Measurements from ENCODE around the gene PMF1.

Gene PMF1

GRCh38 chr1:156212833-156213643 is at the start of gene PMF1:
Gene PMF1, plus strand, starts transcription at chr1:156213007. Its CDS starts 9 bp downstream, at chr1:156213016.
- peak within 1 kb of the TSS; percentile 94 for H3K27ac ChIP-seq
- no peak for TF ChIP-seq EZH2 (IDR thresholded peaks at IDR 0.05)
- TF ChIP-seq FOXP2 (optimal IDR thresholded peaks at IDR 0.05; ENCODE audit: control extremely low read depth, extremely low read length, insufficient read depth) = no peak
- peak; percentile 92 for TF ChIP-seq POLR2AphosphoS5 (IDR thresholded peaks at IDR 0.05; ENCODE audit: borderline replicate concordance, low read depth, low read length)
- H3K9ac ChIP-seq (ENCODE audit: insufficient read length) = peak within 1 kb of the TSS; percentile 92
- peak; percentile 85 for DNase-seq (ENCODE audit: low read depth, low spot score)
- H3K4me3 ChIP-seq = peak within 1 kb of the TSS; percentile 81
- no peaks in the 10 kb centered on the region for H3K9me3 ChIP-seq (ENCODE audit: low read depth, low read length)
- H3K36me3 ChIP-seq (ENCODE audit: insufficient read depth, low read length) = peaks cover 8% of the 10 kb centered on the region

GRCh38 chr1:156163712-156164111 is 49.1 kb upstream of the PMF1 start:
- no peaks in the 10 kb centered on the region for H3K36me3 ChIP-seq (ENCODE audit: insufficient read depth, low read length)
- no peak overlapping the region for H3K4me3 ChIP-seq
- no peak overlapping the region for H3K9ac ChIP-seq (ENCODE audit: insufficient read length)
- no peak for DNase-seq (ENCODE audit: low read depth, low spot score)
- TF ChIP-seq EZH2 (IDR thresholded peaks at IDR 0.05) (no peak), POLR2AphosphoS5 (IDR thresholded peaks at IDR 0.05; ENCODE audit: borderline replicate concordance, low read depth, low read length) (no peak), FOXP2 (optimal IDR thresholded peaks at IDR 0.05; ENCODE audit: control extremely low read depth, extremely low read length, insufficient read depth) (no peak)
- no peaks in the 10 kb centered on the region for H3K9me3 ChIP-seq (ENCODE audit: low read depth, low read length)
- H3K27ac ChIP-seq = no peak overlapping the region

DNA sequence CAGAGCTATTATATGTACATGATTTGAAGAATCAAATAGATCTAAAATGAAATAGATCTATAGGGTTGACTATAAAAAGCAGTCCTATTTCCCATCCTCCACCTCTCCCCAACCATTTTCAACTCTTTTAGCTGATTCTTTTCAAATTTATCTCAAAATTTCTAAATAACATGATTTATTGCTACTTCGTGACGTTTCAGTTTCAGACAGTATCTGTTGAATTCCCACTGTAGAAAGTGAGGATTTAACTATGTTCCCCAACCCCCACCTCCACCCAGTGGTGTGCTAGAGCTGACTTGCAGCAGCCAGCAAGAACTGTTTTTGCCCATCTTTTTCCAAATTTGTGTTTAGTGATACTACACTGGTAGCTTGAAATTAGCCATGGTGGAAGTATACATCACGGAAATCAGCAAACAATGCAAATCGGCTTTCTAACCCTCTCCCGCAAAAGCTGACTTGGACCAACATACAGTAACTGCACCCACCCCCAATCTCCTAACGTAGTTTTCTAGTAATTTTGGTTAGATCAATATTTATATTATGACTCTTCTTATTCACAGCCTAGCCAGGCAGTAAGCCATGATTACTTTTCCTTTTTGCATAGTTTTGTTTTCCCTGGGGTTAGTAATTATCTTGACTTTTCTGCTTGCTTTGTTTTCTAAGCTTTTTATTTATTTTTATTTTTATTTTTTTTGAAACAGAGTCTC is 48.5 kb upstream of the PMF1 start:
- Histone ChIP-seq H3K9ac (ENCODE audit: insufficient read length) (no peak overlapping the region), H3K27ac (no peak overlapping the region), H3K9me3 (ENCODE audit: low read depth, low read length) (no peaks in the 10 kb centered on the region), H3K4me3 (no peak overlapping the region), H3K36me3 (ENCODE audit: insufficient read depth, low read length) (no peaks in the 10 kb centered on the region)
- DNase-seq (ENCODE audit: low read depth, low spot score) = no peak
- TF ChIP-seq POLR2AphosphoS5 (IDR thresholded peaks at IDR 0.05; ENCODE audit: borderline replicate concordance, low read depth, low read length) (no peak), FOXP2 (optimal IDR thresholded peaks at IDR 0.05; ENCODE audit: control extremely low read depth, extremely low read length, insufficient read depth) (no peak), EZH2 (IDR thresholded peaks at IDR 0.05) (no peak)

GRCh38 chr1:156165083-156165482 is 47.7 kb upstream of the PMF1 start:
- Histone ChIP-seq H3K27ac (no peak overlapping the region), H3K9ac (ENCODE audit: insufficient read length) (no peak overlapping the region), H3K9me3 (ENCODE audit: low read depth, low read length) (no peaks in the 10 kb centered on the region), H3K4me3 (no peak overlapping the region), H3K36me3 (ENCODE audit: insufficient read depth, low read length) (no peaks in the 10 kb centered on the region)
- DNase-seq (ENCODE audit: low read depth, low spot score) = no peak
- no peak for TF ChIP-seq EZH2 (IDR thresholded peaks at IDR 0.05)
- no peak for TF ChIP-seq FOXP2 (optimal IDR thresholded peaks at IDR 0.05; ENCODE audit: control extremely low read depth, extremely low read length, insufficient read depth)
- TF ChIP-seq POLR2AphosphoS5 (IDR thresholded peaks at IDR 0.05; ENCODE audit: borderline replicate concordance, low read depth, low read length) = no peak

DNA sequence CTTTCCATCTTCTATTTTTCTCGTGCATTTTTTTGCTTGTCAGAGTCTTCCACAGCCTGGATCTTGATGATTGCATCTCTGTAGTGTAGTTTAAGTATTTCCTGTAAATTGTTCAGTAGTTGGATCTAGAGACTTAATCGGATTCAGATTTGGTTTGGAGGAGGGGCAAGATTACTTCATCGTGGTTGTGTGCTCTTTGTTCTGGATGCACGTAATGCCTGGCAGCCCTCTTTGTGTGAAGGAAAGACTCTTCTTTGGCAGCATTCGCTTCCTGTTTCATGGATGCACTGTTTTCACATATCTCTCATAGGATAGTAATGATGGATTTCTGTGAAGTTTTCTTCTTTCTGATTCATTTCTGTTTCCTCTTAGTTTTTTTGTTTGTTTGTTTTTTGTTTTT is 45.3 kb upstream of the PMF1 start:
- peak; percentile 47 for DNase-seq (ENCODE audit: low read depth, low spot score)
- Histone ChIP-seq H3K4me3 (no peak overlapping the region), H3K36me3 (ENCODE audit: insufficient read depth, low read length) (no peaks in the 10 kb centered on the region), H3K9me3 (ENCODE audit: low read depth, low read length) (no peaks in the 10 kb centered on the region), H3K9ac (ENCODE audit: insufficient read length) (no peak overlapping the region), H3K27ac (peak overlapping the region; percentile 77; the same call in 1 of the 2 replicates)
- TF ChIP-seq FOXP2 (optimal IDR thresholded peaks at IDR 0.05; ENCODE audit: control extremely low read depth, extremely low read length, insufficient read depth) (no peak), EZH2 (IDR thresholded peaks at IDR 0.05) (no peak), POLR2AphosphoS5 (IDR thresholded peaks at IDR 0.05; ENCODE audit: borderline replicate concordance, low read depth, low read length) (no peak)

DNA sequence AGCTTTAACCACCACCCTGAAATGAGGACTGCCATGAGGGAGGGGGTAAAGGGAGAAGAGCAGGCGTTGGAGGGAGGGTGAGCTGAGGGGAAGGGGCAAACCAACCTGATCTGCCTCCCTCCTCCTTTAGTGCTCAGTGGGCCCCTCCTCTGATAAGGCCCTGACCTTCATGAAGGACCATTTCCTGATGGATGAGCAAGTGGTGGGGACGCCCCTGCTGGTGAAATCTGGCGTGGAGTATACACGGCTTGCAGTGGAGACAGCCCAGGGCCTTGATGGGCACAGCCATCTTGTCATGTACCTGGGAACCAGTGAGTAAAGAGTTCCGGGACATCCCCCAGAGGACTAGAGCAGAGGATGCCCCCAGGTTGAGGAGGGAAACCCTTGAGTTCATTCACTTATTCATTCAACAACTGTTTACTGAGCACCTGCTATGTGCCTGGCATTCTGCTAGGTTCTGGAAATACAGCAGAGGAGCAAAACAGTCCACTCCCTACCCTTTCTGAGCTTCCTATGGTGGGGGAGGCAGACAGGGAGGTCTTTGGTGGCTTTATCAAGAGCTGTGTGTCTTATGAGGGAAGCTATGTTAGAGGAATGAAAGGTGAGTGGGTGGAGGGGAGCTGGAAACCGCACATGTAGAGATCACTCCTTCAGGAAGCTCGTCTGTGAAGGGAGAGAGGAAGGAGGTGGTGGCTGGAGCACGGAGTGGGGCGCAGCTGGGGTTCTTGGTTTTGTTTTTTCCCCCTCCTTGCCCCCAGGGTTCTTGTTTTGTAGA is 39.9 kb upstream of the PMF1 start:
- no peaks in the 10 kb centered on the region for H3K36me3 ChIP-seq (ENCODE audit: insufficient read depth, low read length)
- no peak for DNase-seq (ENCODE audit: low read depth, low spot score)
- H3K27ac ChIP-seq = no peak overlapping the region
- TF ChIP-seq EZH2 (IDR thresholded peaks at IDR 0.05) = no peak
- TF ChIP-seq FOXP2 (optimal IDR thresholded peaks at IDR 0.05; ENCODE audit: control extremely low read depth, extremely low read length, insufficient read depth) = no peak
- no peak for TF ChIP-seq POLR2AphosphoS5 (IDR thresholded peaks at IDR 0.05; ENCODE audit: borderline replicate concordance, low read depth, low read length)
- no peaks in the 10 kb centered on the region for H3K9me3 ChIP-seq (ENCODE audit: low read depth, low read length)
- H3K9ac ChIP-seq (ENCODE audit: insufficient read length) = no peak overlapping the region
- H3K4me3 ChIP-seq = no peak overlapping the region

- TF ChIP-seq FOXP2 (optimal IDR thresholded peaks at IDR 0.05; ENCODE audit: control extremely low read depth, extremely low read length, insufficient read depth) (no peak), POLR2AphosphoS5 (IDR thresholded peaks at IDR 0.05; ENCODE audit: borderline replicate concordance, low read depth, low read length) (no peak), EZH2 (IDR thresholded peaks at IDR 0.05) (no peak)
- Histone ChIP-seq H3K27ac (no peak overlapping the region), H3K9me3 (ENCODE audit: low read depth, low read length) (no peaks in the 10 kb centered on the region), H3K4me3 (no peak overlapping the region), H3K36me3 (ENCODE audit: insufficient read depth, low read length) (no peaks in the 10 kb centered on the region), H3K9ac (ENCODE audit: insufficient read length) (no peak overlapping the region)
- no peak for DNase-seq (ENCODE audit: low read depth, low spot score)
Measured at GRCh38 chr1:156176610-156177210, 36.1 kb upstream of the PMF1 start.
